ENCODE data around the gene GPR153. TPM values are rescaled to one million over a fixed set of nuclear protein-coding genes. Genes with fewer than 3 reads are reported as not detected.

The GPR153 gene
- polyA plus RNA-seq, 3 donors: 3.7 to 21.8 (median 12.3) TPM

DNA sequence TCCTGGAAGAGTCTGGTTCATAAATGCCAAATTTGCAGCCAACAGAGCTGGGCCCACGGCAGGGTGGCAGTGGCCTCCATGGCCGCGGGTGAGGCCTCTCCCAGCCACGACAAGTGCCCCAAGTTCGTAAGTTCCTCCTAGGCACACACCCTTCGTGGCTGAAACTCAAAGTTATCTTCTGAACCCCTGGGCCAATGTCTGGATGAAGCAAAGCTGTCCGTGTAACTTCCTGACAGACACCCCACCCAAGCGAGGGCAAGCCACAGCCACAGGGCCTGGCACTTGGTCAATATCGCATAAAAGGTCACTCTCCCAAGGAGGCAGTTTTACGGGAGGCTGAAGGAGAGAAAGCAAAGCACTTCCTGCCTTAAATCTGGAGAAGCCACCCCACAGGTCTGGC, 27.8 kb upstream of the GPR153 start:
- WGBS, 3 donors: 67 to 89% (median 74%) methylated on average over 10 of the region's 10 CpGs
- H3K27ac ChIP-seq (ENCODE audit: low read depth, low read length): no peak overlapping the region

- 81 to 95% (median 82%) methylated on average over 14 of the region's 14 CpGs for WGBS, 3 donors
- no peak overlapping the region for H3K27ac ChIP-seq (ENCODE audit: low read depth, low read length)
These were observed 27.1 kb upstream of the GPR153 start for GRCh38 chr1:6288026-6288425.

DNA sequence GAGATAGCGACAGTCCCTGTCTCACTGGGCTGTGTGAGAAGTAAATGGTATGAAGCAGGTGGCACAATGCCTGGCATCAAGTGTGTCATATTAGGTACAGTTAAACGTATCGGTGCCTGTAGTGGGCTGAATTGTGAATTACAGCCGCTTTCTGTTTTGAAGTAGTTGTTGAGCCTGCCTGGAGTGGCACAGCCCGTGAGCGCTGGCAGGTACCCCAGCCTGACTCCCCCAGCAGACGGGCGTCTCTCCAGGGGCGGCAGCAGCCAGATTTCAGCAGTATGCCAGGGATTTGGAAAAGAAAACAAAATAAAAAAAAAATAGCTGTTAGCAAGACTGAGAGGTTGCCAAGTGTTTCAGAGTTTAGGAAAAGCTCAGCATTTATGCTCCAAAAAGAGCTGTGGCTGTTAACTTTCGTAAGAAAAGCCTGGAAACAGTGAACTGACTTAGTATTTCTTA, 26.6 kb upstream of the GPR153 start:
- 53 to 74% (median 72%) methylated on average over 10 of the region's 10 CpGs for WGBS, 3 donors
- no peak overlapping the region for H3K27ac ChIP-seq (ENCODE audit: low read depth, low read length)

GRCh38 chr1:6287029-6287428, 26.1 kb upstream of the GPR153 start:
- H3K27ac ChIP-seq (ENCODE audit: low read depth, low read length): no peak overlapping the region
- WGBS, 3 donors: 78 to 90% (median 80%) methylated on average over 13 of the region's 13 CpGs

- no peak overlapping the region for H3K27ac ChIP-seq (ENCODE audit: low read depth, low read length)
- 93 to 97% (median 96%) methylated on average over 8 of the region's 8 CpGs for WGBS, 3 donors
These were observed 25.4 kb upstream of the GPR153 start for GRCh38 chr1:6286266-6286665.

DNA sequence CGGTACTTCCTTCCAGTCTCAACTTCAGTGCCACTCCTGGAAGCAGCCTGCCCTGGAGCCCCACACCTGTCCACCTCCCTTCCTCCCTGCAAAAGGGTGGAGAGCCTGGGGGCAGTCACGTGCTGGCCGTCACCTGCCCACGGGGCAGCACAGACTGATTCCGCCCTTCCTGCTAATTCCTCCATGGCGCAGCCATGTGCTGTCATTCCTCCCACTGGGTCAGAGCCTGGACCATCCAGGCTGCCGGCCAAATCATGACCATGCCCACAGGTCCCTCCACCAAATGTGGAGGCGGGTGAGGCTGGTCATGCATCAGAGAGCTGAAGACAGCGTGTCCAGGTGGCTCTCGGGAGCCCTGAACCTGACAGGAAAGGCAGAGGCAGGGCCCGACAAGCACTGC, 24.4 kb upstream of the GPR153 start:
- 96% methylated on average over 11 of the region's 11 CpGs for WGBS, 3 donors
- H3K27ac ChIP-seq (ENCODE audit: low read depth, low read length): no peak overlapping the region

DNA sequence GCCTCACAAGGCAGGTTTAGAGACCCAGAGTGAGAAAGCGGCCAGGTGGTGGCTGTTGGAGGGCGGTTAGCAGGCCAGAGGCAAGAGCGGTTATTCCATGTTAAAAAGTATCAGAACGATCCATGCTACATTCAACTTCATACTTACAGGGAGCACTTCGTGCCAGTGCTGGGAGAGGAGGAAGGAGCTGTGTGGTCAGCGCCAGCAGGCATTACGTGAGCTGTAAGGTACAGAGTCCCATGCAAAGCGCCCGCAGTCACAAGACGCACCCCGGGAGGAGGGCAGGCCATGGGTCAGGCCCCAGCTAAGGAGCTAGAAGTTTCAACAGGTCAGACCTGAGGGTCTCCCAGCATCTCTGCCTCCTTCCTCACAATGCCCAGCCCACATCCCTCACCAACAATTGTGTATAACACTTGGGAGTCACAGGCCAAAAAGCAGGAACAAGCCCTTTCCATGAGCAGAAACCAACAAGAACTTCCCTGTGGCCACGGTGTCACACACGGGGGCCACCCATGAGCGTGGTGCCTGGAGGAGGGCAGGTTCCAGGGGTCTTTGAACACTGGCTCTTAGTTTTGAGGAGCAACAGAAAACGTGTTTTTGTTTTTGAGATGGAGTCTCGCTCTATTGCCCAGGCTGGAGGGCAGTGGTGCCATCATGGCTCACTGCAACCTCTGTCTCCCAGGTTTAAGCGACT, 21.8 kb upstream of the GPR153 start:
- H3K27ac ChIP-seq (ENCODE audit: low read depth, low read length): no peak overlapping the region
- WGBS, 3 donors: 93 to 96% (median 95%) methylated on average over 17 of the region's 17 CpGs

DNA sequence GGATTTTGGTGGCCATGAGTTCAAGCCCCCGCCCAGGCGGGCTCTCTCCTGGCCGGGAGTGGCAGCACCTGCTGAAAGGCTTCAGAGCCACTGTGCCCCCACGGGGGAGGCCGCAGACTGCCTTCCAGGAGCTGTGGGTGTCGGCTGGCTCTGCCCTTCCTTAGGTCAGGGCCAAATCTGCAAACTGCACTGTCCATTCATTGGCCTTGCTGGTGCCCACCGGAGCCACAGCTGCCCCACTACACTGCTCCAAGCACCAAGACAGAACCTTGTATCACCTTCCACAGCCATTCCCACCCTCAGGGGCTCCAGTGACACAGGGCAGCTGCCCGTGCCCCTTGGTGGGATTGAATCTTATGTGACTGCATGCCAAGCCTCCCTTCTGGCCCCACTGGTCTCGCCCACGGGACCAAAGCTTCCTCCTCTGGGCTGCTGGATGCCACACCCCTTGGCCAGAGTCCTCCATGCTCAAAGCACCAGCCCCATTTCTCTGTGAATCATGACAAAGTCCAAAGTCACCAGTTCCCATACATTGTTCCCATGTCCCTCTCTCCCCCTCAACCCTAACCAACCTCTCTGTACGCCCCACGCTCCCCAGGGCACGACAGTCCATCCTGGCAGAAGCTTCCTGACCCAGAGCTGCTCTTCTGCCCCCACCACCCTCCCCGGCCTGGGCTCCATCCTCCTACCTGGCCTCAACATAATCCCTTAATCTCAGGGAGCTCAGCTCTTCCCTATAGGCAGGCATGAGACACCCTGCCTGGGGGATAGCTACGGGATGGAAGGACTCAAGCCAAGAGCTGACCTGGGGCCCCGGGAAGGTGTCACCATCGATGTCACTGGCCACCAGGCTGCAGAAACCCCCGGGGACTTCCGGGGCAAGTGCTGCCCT, 20.9 kb upstream of the GPR153 start:
- 86 to 87% (median 86%) methylated on average over 19 of the region's 19 CpGs for WGBS, 3 donors
- no peak overlapping the region for H3K27ac ChIP-seq (ENCODE audit: low read depth, low read length)

DNA sequence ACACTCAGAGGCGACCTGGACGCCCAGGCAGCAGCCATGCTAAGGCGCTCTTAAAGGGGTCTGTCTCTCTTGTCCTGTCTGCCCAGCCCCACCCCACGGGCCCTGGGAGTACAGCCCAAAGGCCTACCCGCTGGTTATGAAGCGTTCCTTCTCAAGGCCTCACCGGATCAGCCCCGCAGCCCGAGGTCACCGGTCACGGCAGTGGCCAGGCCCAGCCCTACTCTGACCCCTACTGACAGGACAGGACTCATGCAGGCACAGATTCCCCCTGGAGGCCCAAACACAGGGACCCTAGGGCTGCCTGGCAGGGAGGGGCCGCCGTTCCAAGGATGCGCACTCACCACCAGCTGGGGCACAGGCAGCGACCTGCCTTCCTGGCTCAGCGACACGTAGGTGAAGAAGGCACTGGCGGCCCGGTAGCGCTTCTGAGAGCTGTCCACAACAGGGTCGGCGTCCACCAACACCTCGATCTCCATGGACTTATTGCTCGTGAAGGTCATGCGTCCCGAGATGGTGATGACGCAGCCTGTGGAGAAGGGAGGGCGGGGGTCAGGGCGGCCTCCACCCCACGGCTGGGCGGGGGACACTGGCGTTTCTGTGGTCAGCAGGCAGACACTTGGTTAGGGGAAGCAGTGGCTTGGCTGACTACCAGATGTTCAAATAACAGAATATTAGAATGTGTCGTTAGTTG, 20.0 kb upstream of the GPR153 start:
- H3K27ac ChIP-seq (ENCODE audit: low read depth, low read length): no peak overlapping the region
- WGBS, 3 donors: 79 to 81% (median 81%) methylated on average over 33 of the region's 33 CpGs

DNA sequence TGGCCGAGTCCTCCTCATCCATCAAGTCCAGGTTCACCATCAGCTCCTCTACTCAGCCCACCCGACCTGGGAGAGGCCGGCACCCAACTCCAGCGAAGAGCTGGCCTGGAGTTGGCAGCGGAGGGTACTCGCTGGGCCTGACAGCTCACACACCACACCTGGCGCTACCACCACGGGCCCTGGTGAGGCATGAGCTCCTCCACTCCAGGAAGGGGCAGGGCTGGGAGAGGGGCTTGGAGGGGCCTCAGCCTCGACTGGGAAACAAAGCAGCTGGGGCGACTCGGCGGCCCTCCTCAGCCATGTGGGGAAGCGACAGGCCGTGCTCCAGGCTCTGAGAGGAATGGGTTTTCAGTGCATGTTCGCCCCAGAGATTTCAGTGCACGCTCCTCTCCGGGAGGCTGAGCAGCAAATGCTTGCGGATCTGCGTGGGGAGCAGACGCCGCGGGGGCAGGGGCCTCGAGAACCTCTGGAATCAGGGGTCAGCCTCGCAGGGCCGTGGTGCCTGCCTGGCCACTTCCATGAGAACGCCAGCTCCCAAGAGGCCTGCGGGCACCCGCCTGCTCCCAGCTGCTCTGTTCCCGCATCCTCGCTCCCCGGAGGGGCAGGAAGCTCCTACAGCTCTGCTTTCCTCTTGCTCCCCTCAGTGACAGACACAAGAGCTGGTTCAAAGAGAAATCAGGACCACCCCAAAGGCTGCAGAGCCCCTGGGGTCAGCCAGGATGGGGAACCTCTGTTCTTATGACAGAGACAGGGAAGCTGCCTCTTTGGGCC, 18.9 kb upstream of the GPR153 start:
- no peak overlapping the region for H3K27ac ChIP-seq (ENCODE audit: low read depth, low read length)
- WGBS, 3 donors: 88 to 97% (median 94%) methylated on average over 31 of the region's 31 CpGs

DNA sequence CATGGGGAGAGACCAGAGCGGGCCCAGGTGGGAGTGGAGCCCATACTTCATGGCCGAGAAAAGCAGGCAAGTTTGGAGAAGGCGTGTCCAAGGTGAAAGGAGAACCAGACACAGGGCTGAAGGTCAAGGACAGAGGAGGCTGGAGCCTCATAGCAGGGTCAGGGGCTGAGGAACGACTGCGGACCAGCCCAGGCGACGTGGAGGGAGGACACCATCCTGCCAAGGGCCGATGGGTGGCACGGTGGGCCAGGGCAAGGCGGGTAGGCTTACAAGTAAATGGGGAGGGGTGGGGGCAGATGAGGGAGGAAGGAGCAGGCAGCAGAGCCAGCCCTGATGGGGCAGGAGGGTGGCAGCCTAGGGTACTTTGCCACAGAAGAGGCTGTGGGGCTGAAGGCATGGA, 18.2 kb upstream of the GPR153 start:
- WGBS, 3 donors: 88 to 95% (median 94%) methylated on average over 10 of the region's 10 CpGs
- no peak overlapping the region for H3K27ac ChIP-seq (ENCODE audit: low read depth, low read length)

DNA sequence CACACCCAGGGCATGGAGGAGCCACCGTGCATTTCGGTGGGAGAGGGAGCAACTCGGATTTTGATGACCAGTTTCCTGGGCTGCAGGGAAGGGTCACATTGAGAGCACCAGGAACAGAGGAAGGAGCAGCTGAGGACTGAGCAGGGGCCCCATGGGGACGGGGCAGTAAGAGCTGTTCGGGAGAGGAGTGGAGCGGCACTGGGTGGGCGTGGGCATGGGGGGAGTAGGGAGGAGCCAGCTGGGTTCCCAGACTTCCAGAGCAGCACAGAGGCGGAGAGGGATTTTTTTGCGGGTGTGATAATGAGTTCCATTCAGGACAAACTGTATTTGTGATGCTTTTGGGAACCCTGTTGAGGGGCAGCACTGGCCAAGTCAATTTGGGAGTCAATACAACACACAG, 17.4 kb upstream of the GPR153 start:
- H3K27ac ChIP-seq (ENCODE audit: low read depth, low read length): no peak overlapping the region
- WGBS, 3 donors: 76 to 83% (median 82%) methylated on average over 9 of the region's 9 CpGs

DNA sequence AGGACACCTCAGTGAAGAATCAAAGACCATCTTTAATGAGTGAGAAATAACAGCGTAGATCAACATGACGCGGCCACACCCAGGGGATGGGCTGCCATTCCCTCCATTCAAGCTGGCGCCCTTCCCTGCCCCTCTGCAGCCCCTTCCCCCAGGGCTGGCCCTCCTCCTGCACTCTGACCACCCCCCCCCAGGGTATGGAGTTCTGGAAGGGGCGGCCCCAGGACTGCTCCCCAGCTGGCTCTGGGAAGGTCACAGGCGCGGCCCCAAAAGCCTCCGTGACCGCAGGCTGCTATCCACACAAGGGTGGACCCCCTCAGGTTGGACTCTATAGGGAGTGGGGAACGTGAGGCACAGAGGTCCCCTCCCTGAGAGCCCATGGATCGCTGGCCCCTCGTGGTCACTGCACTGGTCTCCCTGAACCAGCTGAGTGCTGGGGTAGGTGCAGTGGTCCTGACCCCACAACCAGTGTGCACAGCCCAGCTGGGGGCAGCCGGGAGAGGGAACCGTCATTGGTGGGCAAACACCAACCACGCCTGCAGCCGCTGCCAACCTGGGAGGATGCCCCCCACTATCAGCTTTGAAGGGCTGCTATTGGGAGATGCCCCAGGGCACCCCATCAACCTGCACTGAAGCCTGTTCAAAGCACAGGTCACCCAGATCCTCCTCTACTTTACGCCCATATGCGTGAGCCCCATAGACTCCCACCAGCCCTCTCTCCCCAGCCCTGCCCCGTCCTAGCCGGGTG, 16.1 kb upstream of the GPR153 start:
- 86 to 91% (median 86%) methylated on average over 20 of the region's 20 CpGs for WGBS, 3 donors
- H3K27ac ChIP-seq (ENCODE audit: low read depth, low read length): no peak overlapping the region

DNA sequence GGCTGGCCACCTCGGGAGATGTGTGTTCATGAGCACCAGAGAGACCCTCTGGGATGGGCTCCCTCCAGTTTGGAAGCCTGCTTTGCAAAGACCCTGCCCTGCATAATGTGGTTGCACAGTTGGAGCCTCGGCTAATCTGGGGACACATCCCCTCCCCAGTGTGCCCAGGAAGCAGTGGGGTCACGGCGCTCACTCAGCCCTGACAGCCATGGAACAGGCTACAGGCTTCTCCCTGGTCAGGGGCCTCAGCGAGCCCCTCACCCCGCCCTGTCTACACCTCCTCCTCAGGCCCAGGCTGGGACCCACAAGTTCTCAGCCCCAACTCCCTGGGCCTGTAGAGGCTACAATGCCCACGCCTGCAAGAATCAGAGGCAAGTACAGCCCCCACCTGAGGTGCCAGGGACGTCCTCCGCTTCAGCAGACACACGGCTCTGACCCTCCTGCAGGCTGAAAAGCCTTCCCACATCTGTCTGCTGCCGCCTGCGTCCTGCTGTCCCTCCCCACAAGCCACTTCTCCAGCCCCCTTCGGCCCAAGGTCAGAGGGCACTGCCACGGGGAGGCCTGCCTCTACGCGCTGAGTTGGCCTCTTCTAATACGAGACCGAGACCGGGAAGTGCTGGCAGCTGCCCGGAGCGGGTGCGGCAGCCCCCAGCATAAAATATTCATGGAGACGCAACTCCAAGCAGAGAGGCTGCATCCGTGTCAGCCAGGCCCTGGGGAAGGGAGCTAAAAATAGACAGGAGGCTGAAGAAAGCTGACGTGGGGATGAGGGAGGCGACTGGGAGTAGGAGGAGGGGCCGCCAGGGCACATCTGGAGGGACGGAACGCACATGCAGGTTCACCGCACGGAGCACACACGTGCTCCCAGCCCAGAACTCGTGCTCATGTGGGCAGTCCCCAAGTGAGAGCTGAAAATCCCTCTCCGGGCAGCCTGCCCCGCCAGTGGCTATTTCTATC, 15.2 kb upstream of the GPR153 start:
- WGBS, 3 donors: 55 to 75% (median 64%) methylated on average over 35 of the region's 35 CpGs
- no peak overlapping the region for H3K27ac ChIP-seq (ENCODE audit: low read depth, low read length)

- 97 to 99% (median 98%) methylated on average over 15 to 16 of the region's 16 CpGs for WGBS, 3 donors
- H3K27ac ChIP-seq (ENCODE audit: low read depth, low read length): no peak overlapping the region
These were observed 13.8 kb upstream of the GPR153 start for GRCh38 chr1:6274622-6275139.

GRCh38 chr1:6274102-6274501, 13.2 kb upstream of the GPR153 start:
- no peak overlapping the region for H3K27ac ChIP-seq (ENCODE audit: low read depth, low read length)
- WGBS, 3 donors: 95 to 98% (median 97%) methylated on average over 11 of the region's 11 CpGs
